Trophoblast cell (in vitro differentiated cells and primary cell): ENCODE measurements around the gene SEC61A2.
"Not testable (repeated sequence)": the region's sequence is repeated elsewhere in the genome, so short reads cannot be mapped to it uniquely, and the experiment has no call there.

Source experiments
- DNase-seq, 2 donors: peaks; one replicate each; pipeline ENCODE4 v3.0.0-alpha.2; 2016
- H2AFZ ChIP-seq: 2 replicates; pipeline ENCODE4 v1.6.1; 2013; ENCODE audit warnings: low read length, moderate library complexity, mild to moderate bottlenecking; ENCODE audit not compliant: insufficient read depth, poor library complexity
- H2AK5ac ChIP-seq: 2 replicates; pipeline ENCODE4 v1.6.1; 2013; ENCODE audit warnings: mild to moderate bottlenecking, low read length
- H2BK120ac ChIP-seq: 2 replicates; pipeline ENCODE4 v1.6.1; 2013; ENCODE audit warnings: low read length, mild to moderate bottlenecking, moderate library complexity; ENCODE audit not compliant: insufficient read depth, poor library complexity
- H2BK12ac ChIP-seq: 2 replicates; pipeline ENCODE4 v1.6.1; 2013; ENCODE audit warnings: mild to moderate bottlenecking, low read length, moderate library complexity
- H2BK5ac ChIP-seq: 2 replicates; pipeline ENCODE4 v1.6.1; 2013; ENCODE audit warnings: low read length, low read depth, moderate library complexity, mild to moderate bottlenecking; ENCODE audit not compliant: poor library complexity
- H3K14ac ChIP-seq: 2 replicates; pipeline ENCODE4 v1.6.1; 2013; ENCODE audit warnings: mild to moderate bottlenecking, low read length
- H3K18ac ChIP-seq: 2 replicates; pipeline ENCODE4 v1.6.1; 2013; ENCODE audit warnings: mild to moderate bottlenecking, low read length
- H3K23ac ChIP-seq: 2 replicates; pipeline ENCODE4 v1.6.1; 2013; ENCODE audit warnings: low read length
- H3K27ac ChIP-seq: 2 replicates; pipeline ENCODE4 v1.5.1; 2013; ENCODE audit warnings: low read depth, mild to moderate bottlenecking, inconsistent platforms, low read length, moderate library complexity
- H3K27me3 ChIP-seq: 2 replicates; pipeline ENCODE4 v1.6.1; 2013; ENCODE audit warnings: inconsistent platforms, mild to moderate bottlenecking, low read length, moderate library complexity; ENCODE audit not compliant: insufficient read depth
- H3K36me3 ChIP-seq, 2 experiments: 1 replicate in 1 of 2; 2 replicates in 1 of 2; pipeline ENCODE4 v1.6.1; 2013; ENCODE audit warnings: low read length in 2 of 2, mild to moderate bottlenecking in 2 of 2, moderate library complexity in 1 of 2; ENCODE audit not compliant: insufficient read depth in 2 of 2, control insufficient read depth in 1 of 2
- H3K4ac ChIP-seq: 2 replicates; pipeline ENCODE4 v1.6.1; 2013; ENCODE audit warnings: low read depth, mild to moderate bottlenecking, low read length, moderate library complexity
- H3K4me1 ChIP-seq, 2 experiments: 1 replicate in 1 of 2; 2 replicates in 1 of 2; pipeline ENCODE4 v1.6.1; 2013; ENCODE audit warnings: low read length in 2 of 2, mild to moderate bottlenecking in 2 of 2, moderate library complexity in 1 of 2; ENCODE audit not compliant: insufficient read depth in 2 of 2, control insufficient read depth in 1 of 2
- H3K4me2 ChIP-seq: 2 replicates; pipeline ENCODE4 v1.6.1; 2013; ENCODE audit warnings: inconsistent platforms, mild to moderate bottlenecking, low read length, moderate library complexity
- H3K4me3 ChIP-seq: 2 replicates; pipeline ENCODE4 v1.5.1; 2013; ENCODE audit warnings: mild to moderate bottlenecking, low read depth, low read length, inconsistent platforms
- H3K79me1 ChIP-seq: one replicate; pipeline ENCODE4 v1.6.1; 2013; ENCODE audit warnings: low read length
- H3K79me2 ChIP-seq: 2 replicates; pipeline ENCODE4 v1.6.1; 2013; ENCODE audit warnings: low read length, mild to moderate bottlenecking; ENCODE audit not compliant: control insufficient read depth, insufficient read depth, poor library complexity
- H3K9ac ChIP-seq: 2 replicates; pipeline ENCODE4 v1.6.1; 2013; ENCODE audit warnings: mild to moderate bottlenecking, low read length
- H3K9me3 ChIP-seq: 2 replicates; pipeline ENCODE4 v1.6.1; 2013; ENCODE audit warnings: low read depth, mild to moderate bottlenecking, control low read depth, inconsistent platforms, low read length; ENCODE audit not compliant: insufficient read depth
- H4K12ac ChIP-seq: 2 replicates; pipeline ENCODE4 v1.6.1; 2013; ENCODE audit warnings: low read depth, mild to moderate bottlenecking, low read length, moderate library complexity
- H4K8ac ChIP-seq: 2 replicates; pipeline ENCODE4 v1.6.1; 2013; ENCODE audit warnings: low read depth, mild to moderate bottlenecking, low read length, moderate library complexity
- H4K91ac ChIP-seq: one replicate; pipeline ENCODE4 v1.6.1; 2013; ENCODE audit warnings: low read depth, mild to moderate bottlenecking, low read length, moderate library complexity
- WGBS: extraction: QIAGEN DNeasy Blood & Tissue Kit; methylation state at CpG from one replicate; pipeline ENCODE4 v1.1.7; 2013; ENCODE audit warnings: missing lambda C conversion rate; ENCODE audit not compliant: insufficient read length, insufficient coverage; ENCODE audit errors: extremely low coverage; 5-methylcytosine and 5-hydroxymethylcytosine counted together

Gene SEC61A2

GRCh38 chr10:12091421-12091820 is 38.1 kb upstream of the SEC61A2 start:
- DNase-seq: no peak
- Histone ChIP-seq H3K9ac (no peak overlapping the region), H4K91ac (no peak overlapping the region), H3K4me2 (no peak overlapping the region), H3K79me2 (no peaks in the 10 kb centered on the region), H3K79me1 (no peaks in the 10 kb centered on the region), H3K4ac (no peak overlapping the region), H3K23ac (no peak overlapping the region), H3K18ac (no peak overlapping the region), H3K27ac (no peak overlapping the region), H2BK5ac (no peak overlapping the region), H2BK120ac (no peak overlapping the region), H3K9me3 (no peaks in the 10 kb centered on the region), H2BK12ac (no peak overlapping the region), H3K4me1 (no peaks in the 10 kb centered on the region), H3K14ac (no peak overlapping the region), H2AFZ (no peak overlapping the region), H3K4me3 (no peak overlapping the region), H2AK5ac (no peak overlapping the region), H3K36me3 (peaks cover 41 to 55% of the 10 kb centered on the region in 2 experiments), H3K27me3 (no peaks in the 10 kb centered on the region), H4K8ac (no peak overlapping the region), H4K12ac (no peak overlapping the region)
- no CpG with 5 or more reads among the region's 4 CpGs for WGBS

- not testable (repeated sequence) for H4K91ac ChIP-seq, H2BK5ac ChIP-seq, H3K4me2 ChIP-seq, H3K4me1 ChIP-seq, H3K9me3 ChIP-seq, H2AK5ac ChIP-seq, H4K8ac ChIP-seq, H3K79me1 ChIP-seq, H2BK12ac ChIP-seq, H3K4me3 ChIP-seq, H2BK120ac ChIP-seq, DNase-seq, H3K18ac ChIP-seq, H3K14ac ChIP-seq, H3K79me2 ChIP-seq, H3K27ac ChIP-seq, H2AFZ ChIP-seq, H3K23ac ChIP-seq, H3K27me3 ChIP-seq, H4K12ac ChIP-seq, H3K9ac ChIP-seq, H3K4ac ChIP-seq
- no CpG with 5 or more reads among the region's 9 CpGs for WGBS
- peaks cover 35 to 38% of the 10 kb centered on the region in 2 experiments for H3K36me3 ChIP-seq
Measured at GRCh38 chr10:12097361-12097760, 32.1 kb upstream of the SEC61A2 start.

GRCh38 chr10:12097791-12098190 is 31.7 kb upstream of the SEC61A2 start:
- no peaks in the 10 kb centered on the region for H3K9me3 ChIP-seq
- no peak for DNase-seq
- H2AFZ ChIP-seq: no peak overlapping the region
- no peak overlapping the region for H3K4me3 ChIP-seq
- H4K91ac ChIP-seq: no peak overlapping the region
- H4K12ac ChIP-seq: no peak overlapping the region
- no CpG with 5 or more reads among the region's 5 CpGs for WGBS
- H2BK12ac ChIP-seq: no peak overlapping the region
- H3K36me3 ChIP-seq: peaks cover 33 to 38% of the 10 kb centered on the region in 2 experiments
- no peak overlapping the region for H3K4ac ChIP-seq
- no peak overlapping the region for H3K27ac ChIP-seq
- no peak overlapping the region for H3K4me2 ChIP-seq
- no peaks in the 10 kb centered on the region for H3K79me1 ChIP-seq
- H2BK120ac ChIP-seq: no peak overlapping the region
- H2BK5ac ChIP-seq: no peak overlapping the region
- H3K4me1 ChIP-seq: peaks cover 0 to 2% of the 10 kb centered on the region in 2 experiments
- H4K8ac ChIP-seq: no peak overlapping the region
- no peak overlapping the region for H3K18ac ChIP-seq
- H3K23ac ChIP-seq: no peak overlapping the region
- no peak overlapping the region for H3K14ac ChIP-seq
- no peak overlapping the region for H2AK5ac ChIP-seq
- H3K79me2 ChIP-seq: no peaks in the 10 kb centered on the region
- no peak overlapping the region for H3K9ac ChIP-seq
- no peaks in the 10 kb centered on the region for H3K27me3 ChIP-seq

- Histone ChIP-seq H2AK5ac (no peak overlapping the region), H2BK5ac (no peak overlapping the region), H3K79me1 (no peaks in the 10 kb centered on the region), H3K27me3 (no peaks in the 10 kb centered on the region), H3K18ac (no peak overlapping the region), H3K4ac (no peak overlapping the region), H3K9me3 (no peaks in the 10 kb centered on the region), H3K9ac (no peak overlapping the region), H3K27ac (no peak overlapping the region), H2AFZ (no peak overlapping the region), H3K14ac (no peak overlapping the region), H3K23ac (no peak overlapping the region), H4K91ac (no peak overlapping the region), H3K79me2 (no peaks in the 10 kb centered on the region), H4K12ac (no peak overlapping the region), H3K4me1 (peaks cover 0 to 2% of the 10 kb centered on the region in 2 experiments), H2BK12ac (no peak overlapping the region), H3K4me2 (no peak overlapping the region), H3K36me3 (peaks cover 31 to 36% of the 10 kb centered on the region in 2 experiments), H4K8ac (no peak overlapping the region), H3K4me3 (no peak overlapping the region), H2BK120ac (no peak overlapping the region)
- no peak for DNase-seq
- WGBS: no CpG with 5 or more reads among the region's 4 CpGs
Measured at GRCh38 chr10:12098966-12099365, 30.5 kb upstream of the SEC61A2 start.
